ENCODE data around the gene CA10.

The CA10 gene

GRCh38 chr17:51855806-51856205 is 302.7 kb downstream of the CA10 start:
- DNase-seq: no peak

GRCh38 chr17:51853857-51854256 is 304.7 kb downstream of the CA10 start:
- no peak for DNase-seq

- no peak for DNase-seq
These were observed 305.9 kb downstream of the CA10 start for GRCh38 chr17:51852603-51853002.

GRCh38 chr17:51850201-51850600 is 308.3 kb downstream of the CA10 start:
- DNase-seq: no peak

- no peak for DNase-seq
These were observed 310.1 kb downstream of the CA10 start for GRCh38 chr17:51848451-51848850.

- DNase-seq: no peak
These were observed 311.9 kb downstream of the CA10 start for GRCh38 chr17:51846566-51846965.

- DNase-seq: no peak
These were observed 312.7 kb downstream of the CA10 start for GRCh38 chr17:51845776-51846175.

- DNase-seq: no peak
These were observed 315.8 kb downstream of the CA10 start for GRCh38 chr17:51842763-51843162.

GRCh38 chr17:51841669-51842068 is 316.8 kb downstream of the CA10 start:
- DNase-seq: no peak

- DNase-seq: no peak
These were observed 317.8 kb downstream of the CA10 start for GRCh38 chr17:51840688-51841087.

- no peak for DNase-seq
These were observed 324.9 kb downstream of the CA10 start for GRCh38 chr17:51833620-51834019.

- DNase-seq: no peak
These were observed 325.5 kb downstream of the CA10 start for GRCh38 chr17:51833045-51833444.

GRCh38 chr17:51830886-51831285 is 327.6 kb downstream of the CA10 start:
- DNase-seq: no peak

GRCh38 chr17:51830451-51830850 is 328.1 kb downstream of the CA10 start:
- no peak for DNase-seq

GRCh38 chr17:51828901-51829300 is 329.6 kb downstream of the CA10 start:
- no peak for DNase-seq

GRCh38 chr17:51827140-51827539 is 331.4 kb downstream of the CA10 start:
- no peak for DNase-seq

- DNase-seq: no peak
These were observed 337.7 kb downstream of the CA10 start for GRCh38 chr17:51820766-51821165.

- no peak for DNase-seq
These were observed 338.3 kb downstream of the CA10 start for GRCh38 chr17:51820252-51820651.

GRCh38 chr17:51819341-51820219 is 338.9 kb downstream of the CA10 start:
- DNase-seq: no peak

- DNase-seq: no peak
These were observed 339.7 kb downstream of the CA10 start for GRCh38 chr17:51818777-51819176.

GRCh38 chr17:51817955-51818354 is 340.6 kb downstream of the CA10 start:
- DNase-seq: no peak

- DNase-seq: no peak
These were observed 341.4 kb downstream of the CA10 start for GRCh38 chr17:51817117-51817516.

- DNase-seq: no peak
These were observed 343.4 kb downstream of the CA10 start for GRCh38 chr17:51815097-51815496.

GRCh38 chr17:51814521-51814920 is 344.0 kb downstream of the CA10 start:
- no peak for DNase-seq

GRCh38 chr17:51813784-51814174 is 344.7 kb downstream of the CA10 start:
- no peak for DNase-seq

All from NCI-H1930 (cell line).